WI38 (cell line): Measurements from ENCODE around the gene PLS3.

Source experiments
- H3K4me3 ChIP-seq: 2 replicates; pipeline ENCODE4 v1.5.1; 2011; ENCODE audit warnings: low read depth, mild to moderate bottlenecking, control low read depth, low read length
- TF ChIP-seq, protein P1 (sequence below): IDR thresholded peaks from 2 replicates; pipeline ENCODE4 v1.5.1; 2012; ENCODE audit warnings: low read depth, mild to moderate bottlenecking, control low read depth, low read length

Gene PLS3

DNA sequence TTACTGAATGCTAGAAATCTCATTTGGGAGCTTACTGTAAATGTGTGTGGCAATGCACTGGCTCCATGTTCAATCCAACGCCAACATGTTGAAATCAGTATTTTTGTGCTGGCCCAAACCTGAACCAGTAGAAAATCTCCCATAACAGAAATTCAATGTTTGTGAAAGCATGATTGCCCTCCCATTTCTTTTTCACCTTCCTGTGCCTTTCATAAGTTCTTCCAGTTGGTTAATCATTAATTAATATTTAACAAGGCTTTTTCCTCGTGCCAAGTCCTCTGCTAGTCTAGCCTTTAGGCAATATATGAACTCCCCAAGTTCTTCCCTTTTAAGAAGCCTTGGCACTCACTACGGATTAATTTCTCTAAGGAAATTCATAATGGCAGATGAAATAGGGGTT, 1.3 kb upstream of the PLS3 start:
- TF ChIP-seq, protein P1, sequence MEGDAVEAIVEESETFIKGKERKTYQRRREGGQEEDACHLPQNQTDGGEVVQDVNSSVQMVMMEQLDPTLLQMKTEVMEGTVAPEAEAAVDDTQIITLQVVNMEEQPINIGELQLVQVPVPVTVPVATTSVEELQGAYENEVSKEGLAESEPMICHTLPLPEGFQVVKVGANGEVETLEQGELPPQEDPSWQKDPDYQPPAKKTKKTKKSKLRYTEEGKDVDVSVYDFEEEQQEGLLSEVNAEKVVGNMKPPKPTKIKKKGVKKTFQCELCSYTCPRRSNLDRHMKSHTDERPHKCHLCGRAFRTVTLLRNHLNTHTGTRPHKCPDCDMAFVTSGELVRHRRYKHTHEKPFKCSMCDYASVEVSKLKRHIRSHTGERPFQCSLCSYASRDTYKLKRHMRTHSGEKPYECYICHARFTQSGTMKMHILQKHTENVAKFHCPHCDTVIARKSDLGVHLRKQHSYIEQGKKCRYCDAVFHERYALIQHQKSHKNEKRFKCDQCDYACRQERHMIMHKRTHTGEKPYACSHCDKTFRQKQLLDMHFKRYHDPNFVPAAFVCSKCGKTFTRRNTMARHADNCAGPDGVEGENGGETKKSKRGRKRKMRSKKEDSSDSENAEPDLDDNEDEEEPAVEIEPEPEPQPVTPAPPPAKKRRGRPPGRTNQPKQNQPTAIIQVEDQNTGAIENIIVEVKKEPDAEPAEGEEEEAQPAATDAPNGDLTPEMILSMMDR = no peak
- H3K4me3 ChIP-seq = no peak overlapping the region

DNA sequence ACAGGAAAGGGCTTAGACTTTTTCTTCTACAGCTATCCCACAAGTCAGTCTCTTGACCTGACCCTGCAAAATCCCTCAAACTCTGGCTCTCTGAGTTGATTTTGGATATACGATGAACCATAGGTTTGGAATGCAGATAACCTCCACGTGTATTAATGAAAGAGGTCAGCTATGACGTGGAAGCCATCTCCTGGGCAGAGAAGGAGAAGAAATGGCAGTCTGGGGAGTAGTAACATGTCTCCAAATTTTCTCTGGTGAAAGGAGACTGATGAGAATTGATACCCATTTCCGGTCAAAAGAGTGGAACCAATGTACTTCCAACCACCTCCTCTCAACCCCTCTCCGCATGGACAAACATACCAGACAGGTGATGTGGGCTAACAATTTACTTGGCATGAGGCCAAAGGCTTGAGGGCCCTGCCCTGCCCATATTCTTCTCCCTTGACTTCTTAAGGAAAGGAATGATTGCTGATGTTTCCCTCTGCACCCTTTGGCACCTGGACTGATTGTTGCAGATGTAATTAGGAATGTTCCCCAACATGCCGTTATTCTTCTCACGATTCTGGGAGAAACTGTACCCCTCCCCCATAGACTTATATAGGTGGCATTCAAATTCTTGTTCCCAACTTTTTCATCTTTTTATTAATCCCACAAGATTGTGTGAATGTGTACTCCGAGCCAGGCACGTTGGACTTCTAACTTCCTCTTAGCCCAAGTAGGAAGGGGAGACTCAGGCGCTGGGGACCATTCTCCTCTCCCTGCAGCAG, 580 bp upstream of the PLS3 start:
- peak overlapping the region; percentile 70 for H3K4me3 ChIP-seq
- TF ChIP-seq, protein P1 = no peak

DNA sequence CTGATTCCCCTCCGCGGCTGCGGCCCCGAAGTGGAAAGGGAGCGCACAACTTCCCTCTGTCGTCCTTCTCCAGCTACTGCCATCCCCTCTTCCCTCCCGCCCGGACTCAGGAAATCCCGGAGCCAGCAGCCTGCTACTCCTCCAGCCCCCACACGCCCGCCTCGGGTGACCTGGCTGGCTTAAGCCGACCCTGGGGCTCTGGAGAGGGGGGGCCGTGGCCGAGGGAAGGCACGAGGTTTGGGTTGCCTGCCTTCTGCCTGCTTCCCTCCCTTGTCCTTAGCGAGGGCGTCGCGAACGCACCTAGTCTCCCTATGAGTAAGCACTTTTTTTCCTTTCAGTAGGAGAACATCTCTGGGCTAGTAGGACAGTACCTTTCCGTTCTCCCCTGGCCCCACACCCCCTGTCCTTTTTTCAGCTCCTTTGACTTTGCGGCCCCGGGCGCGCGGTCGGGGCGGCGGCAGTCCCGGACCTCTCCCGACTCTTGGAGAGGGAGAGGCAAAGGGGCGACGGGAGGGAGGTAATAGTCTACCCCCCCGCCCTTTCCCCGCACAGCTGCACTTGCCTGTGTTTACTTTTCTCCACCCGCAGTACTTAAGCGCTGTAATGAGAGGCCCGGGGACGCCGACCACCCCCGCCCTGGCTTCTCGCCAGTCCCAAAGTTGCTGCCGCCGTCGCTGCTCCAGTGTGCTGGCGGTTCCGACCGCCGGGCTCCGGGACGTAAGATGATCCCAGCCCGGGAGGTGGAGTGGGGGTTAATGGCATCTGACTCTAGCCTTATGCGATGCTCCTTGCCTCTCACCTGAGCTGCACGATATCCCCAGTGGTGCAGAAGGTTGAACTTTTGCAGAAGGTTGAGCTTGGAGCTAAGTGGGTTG, 868 bp downstream of the PLS3 start:
- peak overlapping the region; percentile 70 for H3K4me3 ChIP-seq
- TF ChIP-seq, protein P1 = no peak

DNA sequence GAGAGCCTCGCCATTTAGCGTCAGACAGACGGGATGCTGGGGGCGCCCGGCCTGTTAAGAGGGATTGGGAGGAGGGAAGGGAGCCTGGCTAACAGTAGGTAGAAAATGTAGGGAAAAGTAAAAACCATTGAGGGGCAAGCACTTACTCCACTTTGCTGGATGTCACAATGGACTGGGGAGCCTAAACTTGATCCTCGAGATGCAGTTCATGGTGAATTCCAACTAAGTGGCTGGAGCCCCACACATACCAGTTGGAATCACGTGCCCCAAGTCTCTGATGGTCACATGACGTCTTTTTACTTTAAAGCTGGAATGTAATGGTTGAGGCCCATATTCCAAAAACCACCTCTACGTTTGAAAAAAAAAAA, 1.5 kb downstream of the PLS3 start:
- peak overlapping the region; percentile 70 for H3K4me3 ChIP-seq
- TF ChIP-seq, protein P1 = no peak

DNA sequence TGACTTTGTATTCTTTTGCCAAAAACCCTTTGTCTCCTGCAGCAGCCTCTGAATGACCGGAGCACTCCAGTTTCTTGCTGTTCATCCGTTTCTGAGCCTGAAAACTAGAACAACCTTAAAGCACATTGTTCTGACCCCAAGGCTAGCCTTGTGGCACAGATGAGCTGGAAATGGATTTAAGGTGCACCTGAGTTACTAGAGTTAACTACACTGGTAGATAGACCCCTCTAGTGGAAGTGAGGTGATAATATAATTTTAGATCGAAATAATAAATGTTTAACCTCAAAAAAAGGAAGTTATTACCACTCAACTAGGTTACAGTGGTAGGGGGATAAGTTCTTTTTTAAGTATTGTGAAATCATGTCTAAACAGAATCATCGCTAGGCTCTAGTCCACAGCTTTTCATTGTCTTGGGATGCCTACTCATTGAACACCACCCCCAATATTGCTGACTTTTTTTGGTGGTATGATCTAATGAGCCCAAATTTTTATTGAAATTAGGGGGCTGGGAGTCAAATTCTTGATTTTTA, 2.7 kb downstream of the PLS3 start:
- TF ChIP-seq, protein P1 = no peak

DNA sequence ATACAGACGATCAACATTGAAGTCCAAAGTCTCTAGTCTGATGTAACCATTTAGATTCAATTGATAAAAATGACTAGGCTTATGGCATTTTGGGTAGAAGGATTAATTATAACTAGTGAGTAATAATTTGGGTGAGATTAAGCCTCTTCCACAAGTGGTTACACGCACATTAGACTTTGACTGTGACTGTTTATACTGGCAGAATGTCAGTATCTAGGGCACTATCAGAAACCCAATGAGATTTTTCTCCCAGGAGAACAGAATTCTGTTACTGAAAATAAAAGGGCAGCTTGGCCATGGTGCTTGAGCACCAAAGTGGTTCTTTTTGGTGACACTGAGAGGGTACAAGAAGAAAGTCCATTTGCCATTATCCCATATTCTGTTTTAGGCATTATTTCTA, 3.3 kb downstream of the PLS3 start:
- TF ChIP-seq, protein P1 = no peak
- no peak overlapping the region for H3K4me3 ChIP-seq

More for the DNA sequence above, 2.7 kb downstream of the PLS3 start:
- no peak overlapping the region for H3K4me3 ChIP-seq

DNA sequence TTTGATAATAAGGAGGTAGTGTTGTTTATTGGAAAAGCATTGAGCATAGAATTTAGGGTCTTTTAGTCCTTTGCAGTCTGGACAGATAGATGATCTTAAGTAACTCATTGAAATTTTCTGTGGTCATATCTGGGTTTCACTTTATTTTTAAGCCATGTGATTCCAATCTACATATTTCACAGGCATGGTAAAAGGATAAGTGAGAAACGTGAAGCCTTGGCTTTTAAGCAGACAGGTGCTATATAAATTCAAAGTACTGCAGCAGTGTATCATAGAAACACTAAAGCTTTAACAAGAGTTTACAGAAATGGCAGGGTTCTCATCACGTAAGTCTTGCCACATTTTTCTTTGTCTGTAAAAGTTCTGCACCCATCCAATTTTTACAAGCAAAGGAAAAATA, 4.9 kb downstream of the PLS3 start:
- TF ChIP-seq, protein P1 = no peak
- no peak overlapping the region for H3K4me3 ChIP-seq
